Astrocyte (in vitro differentiated cells and primary cell): Measurements from ENCODE around the gene AKAP9. TPM values are rescaled to one million over a fixed set of nuclear protein-coding genes. Genes with fewer than 3 reads are reported as not detected.
"Not testable (repeated sequence)": the region's sequence is repeated elsewhere in the genome, so short reads cannot be mapped to it uniquely, and the experiment has no call there.

Experiments
- DNase-seq: peaks from one replicate; pipeline ENCODE4 v3.0.0-alpha.2; 2010; ENCODE audit warnings: low read depth
- FAIRE-seq: peaks from 2 replicates; lab custom pipeline; 2011; peaks lifted over from hg19 to GRCh38; lab: Jason Lieb, UNC
- H2AFZ ChIP-seq: 2 replicates; pipeline ENCODE4 v1.6.0; 2012; ENCODE audit warnings: low read depth, low read length, inconsistent platforms
- H3K27ac ChIP-seq: 2 replicates; pipeline ENCODE4 v1.5.1; 2011; ENCODE audit warnings: low read depth, low read length, inconsistent platforms
- H3K27me3 ChIP-seq: 2 replicates; pipeline ENCODE4 v1.6.0; 2011; ENCODE audit warnings: low read length, inconsistent platforms; ENCODE audit not compliant: insufficient read depth
- H3K36me3 ChIP-seq: 2 replicates; pipeline ENCODE4 v1.5.1; 2011; ENCODE audit warnings: low read length, inconsistent platforms; ENCODE audit not compliant: insufficient read depth
- H3K4me1 ChIP-seq: 2 replicates; pipeline ENCODE4 v1.5.1; 2011; ENCODE audit warnings: low read length, inconsistent platforms; ENCODE audit not compliant: insufficient read depth
- H3K4me2 ChIP-seq: 2 replicates; pipeline ENCODE4 v1.6.0; 2012; ENCODE audit warnings: low read length, inconsistent platforms
- H3K4me3 ChIP-seq: 2 replicates; pipeline ENCODE4 v1.5.1; 2011; ENCODE audit warnings: low read depth, mild to moderate bottlenecking, low read length, inconsistent platforms; ENCODE audit not compliant: insufficient read depth
- H3K79me2 ChIP-seq: 2 replicates; pipeline ENCODE4 v1.6.0; 2012; ENCODE audit warnings: mild to moderate bottlenecking, low read length, inconsistent platforms; ENCODE audit not compliant: insufficient read depth
- H3K9ac ChIP-seq: 2 replicates; pipeline ENCODE4 v1.6.0; 2012; ENCODE audit warnings: mild to moderate bottlenecking, low read length, inconsistent platforms
- H3K9me3 ChIP-seq: 2 replicates; pipeline ENCODE4 v1.5.1; 2012; ENCODE audit warnings: low read depth, mild to moderate bottlenecking, low read length, inconsistent platforms; ENCODE audit not compliant: insufficient read depth
- H4K20me1 ChIP-seq: 2 replicates; pipeline ENCODE4 v1.6.0; 2012; ENCODE audit warnings: low read length, inconsistent platforms; ENCODE audit not compliant: insufficient read depth
- H3K27ac Mint-ChIP-seq: one replicate; pipeline ENCODE4 v1.8.0; 2021; ENCODE audit warnings: mild to moderate bottlenecking, mixed read lengths; ENCODE audit not compliant: unreplicated experiment
- H3K27me3 Mint-ChIP-seq: one replicate; pipeline ENCODE4 v1.8.0; 2021; ENCODE audit warnings: low read depth, mixed read lengths; ENCODE audit not compliant: unreplicated experiment
- H3K36me3 Mint-ChIP-seq: one replicate; pipeline ENCODE4 v1.8.0; 2021; ENCODE audit warnings: low read depth, mixed read lengths; ENCODE audit not compliant: unreplicated experiment
- H3K4me1 Mint-ChIP-seq: one replicate; pipeline ENCODE4 v1.8.0; 2021; ENCODE audit warnings: low read depth, mixed read lengths; ENCODE audit not compliant: unreplicated experiment
- H3K4me3 Mint-ChIP-seq: one replicate; pipeline ENCODE4 v1.8.0; 2021; ENCODE audit warnings: mild to moderate bottlenecking, moderate library complexity, mixed read lengths; ENCODE audit not compliant: unreplicated experiment
- H3K9me3 Mint-ChIP-seq: one replicate; pipeline ENCODE4 v1.8.0; 2021; ENCODE audit warnings: mild to moderate bottlenecking, mixed read lengths; ENCODE audit not compliant: unreplicated experiment
- CTCF ChIP-seq: IDR thresholded peaks from 2 replicates; pipeline ENCODE4 v1.5.1; 2011; ENCODE audit warnings: low read depth, mild to moderate bottlenecking, inconsistent platforms, low read length, moderate library complexity; ENCODE audit not compliant: insufficient read depth
- EZH2 ChIP-seq: IDR thresholded peaks from 2 replicates; pipeline ENCODE4 v1.6.1; 2012; ENCODE audit warnings: mild to moderate bottlenecking, low read length, inconsistent platforms; ENCODE audit not compliant: insufficient read depth
- total RNA-seq: library from RNA; stranded (reverse); gene quantifications from 2 replicates; pipeline ENCODE4 v1.2.1, GENCODE V29; 2021

Gene AKAP9
- total RNA-seq, 1 donor from 2014 or later, result 55.6 TPM

- not testable (repeated sequence) for H3K4me3 ChIP-seq, H3K36me3 Mint-ChIP-seq, H3K79me2 ChIP-seq, DNase-seq, FAIRE-seq, H3K9me3 ChIP-seq, H3K4me3 Mint-ChIP-seq, H3K9ac ChIP-seq, H3K4me2 ChIP-seq, H3K4me1 ChIP-seq, H3K27me3 ChIP-seq, H3K36me3 ChIP-seq, H3K27ac ChIP-seq, H3K4me1 Mint-ChIP-seq, H4K20me1 ChIP-seq, H3K27me3 Mint-ChIP-seq, H3K27ac Mint-ChIP-seq, H2AFZ ChIP-seq, H3K9me3 Mint-ChIP-seq
Observed at GRCh38 chr7:92143192-92143880, 202.7 kb downstream of the AKAP9 start.

- Mint-ChIP-seq H3K4me3 (no peak overlapping the region), H3K9me3 (no peaks in the 10 kb centered on the region), H3K36me3 (no peaks in the 10 kb centered on the region), H3K4me1 (no peaks in the 10 kb centered on the region), H3K27ac (no peak overlapping the region), H3K27me3 (no peaks in the 10 kb centered on the region)
- no peak for FAIRE-seq
- no peak for TF ChIP-seq EZH2
- TF ChIP-seq CTCF, result no peak
- H3K36me3 ChIP-seq, result no peaks in the 10 kb centered on the region
- H3K9me3 ChIP-seq, result no peaks in the 10 kb centered on the region
- H3K27me3 ChIP-seq, result no peaks in the 10 kb centered on the region
- H3K4me3 ChIP-seq, result no peak overlapping the region
- no peak overlapping the region for H3K27ac ChIP-seq
- H3K79me2 ChIP-seq, result no peaks in the 10 kb centered on the region
- no peak overlapping the region for H2AFZ ChIP-seq
- H3K4me2 ChIP-seq, result no peak overlapping the region
- no peaks in the 10 kb centered on the region for H3K4me1 ChIP-seq
- H3K9ac ChIP-seq, result no peak overlapping the region
- no peak for DNase-seq
- no peaks in the 10 kb centered on the region for H4K20me1 ChIP-seq
Observed at GRCh38 chr7:92149736-92150239, 209.1 kb downstream of the AKAP9 start.

GRCh38 chr7:92150450-92151017 lies 209.9 kb downstream of the AKAP9 start:
- Histone ChIP-seq H3K4me1 (no peaks in the 10 kb centered on the region), H3K36me3 (no peaks in the 10 kb centered on the region), H3K4me3 (no peak overlapping the region), H2AFZ (no peak overlapping the region), H3K9ac (no peak overlapping the region), H3K79me2 (no peaks in the 10 kb centered on the region), H4K20me1 (no peaks in the 10 kb centered on the region), H3K4me2 (no peak overlapping the region), H3K27me3 (no peaks in the 10 kb centered on the region), H3K9me3 (no peaks in the 10 kb centered on the region), H3K27ac (no peak overlapping the region)
- Mint-ChIP-seq H3K27ac (no peak overlapping the region), H3K9me3 (no peaks in the 10 kb centered on the region), H3K4me3 (no peak overlapping the region), H3K27me3 (no peaks in the 10 kb centered on the region), H3K4me1 (no peaks in the 10 kb centered on the region), H3K36me3 (no peaks in the 10 kb centered on the region)
- TF ChIP-seq CTCF (no peak), EZH2 (no peak)
- DNase-seq, result no peak
- no peak for FAIRE-seq
